Pons (tissue), 1 donor: ENCODE measurements around the gene LMF1.
A peak's percentile ranks its signal among the peaks of the same experiment; 100 is the strongest.

Experiments used
- DNase-seq: peaks from one replicate; pipeline ENCODE4 v3.0.0-alpha.2; 2016; ENCODE audit warnings: low spot score

LMF1 gene

GRCh38 chr16:984736-985636 is 14.2 kb upstream of the LMF1 start:
- DNase-seq: no peak

- DNase-seq: no peak
Observed at GRCh38 chr16:984121-984694, 13.4 kb upstream of the LMF1 start.

GRCh38 chr16:983044-984030 is 12.6 kb upstream of the LMF1 start:
- no peak for DNase-seq

- no peak for DNase-seq
Observed at GRCh38 chr16:982145-983043, 11.6 kb upstream of the LMF1 start.

- DNase-seq: no peak
Observed at GRCh38 chr16:981695-982144, 10.9 kb upstream of the LMF1 start, which contains the start of gene SOX8. TSS of gene SOX8 (plus strand) at chr16:981770. CDS start at chr16:981923, 153 bp downstream.

GRCh38 chr16:980595-980854 is 9.7 kb upstream of the LMF1 start:
- DNase-seq: no peak

GRCh38 chr16:979859-980594 is 9.2 kb upstream of the LMF1 start:
- no peak for DNase-seq

GRCh38 chr16:979147-979546 is 8.4 kb upstream of the LMF1 start:
- no peak for DNase-seq

GRCh38 chr16:978403-978802 is 7.6 kb upstream of the LMF1 start:
- no peak for DNase-seq

GRCh38 chr16:977896-978295 is 7.1 kb upstream of the LMF1 start:
- no peak for DNase-seq

GRCh38 chr16:977081-977701 is 6.4 kb upstream of the LMF1 start:
- peak; percentile 89 for DNase-seq

GRCh38 chr16:976389-976931 is 5.7 kb upstream of the LMF1 start:
- DNase-seq: no peak

GRCh38 chr16:975291-975690 is 4.5 kb upstream of the LMF1 start:
- DNase-seq: no peak

GRCh38 chr16:974611-975261 is 4.0 kb upstream of the LMF1 start:
- DNase-seq: no peak

- DNase-seq: no peak
Observed at GRCh38 chr16:974001-974601, 3.3 kb upstream of the LMF1 start.

GRCh38 chr16:973366-973765 is 2.6 kb upstream of the LMF1 start:
- DNase-seq: no peak

- peak; percentile 96 for DNase-seq
Observed at GRCh38 chr16:972316-973002, 1.7 kb upstream of the LMF1 start.

- DNase-seq: no peak
Observed at GRCh38 chr16:971981-972315, 1.2 kb upstream of the LMF1 start.

GRCh38 chr16:971582-971905 is 760 bp upstream of the LMF1 start:
- no peak for DNase-seq
